HEK293 (cell line): ENCODE data around the gene NLRP6.
A peak's percentile ranks its signal among the peaks of the same experiment; 100 is the strongest.
"Not testable (repeated sequence)": the region's sequence is repeated elsewhere in the genome, so short reads cannot be mapped to it uniquely, and the experiment has no call there.

Source experiments
- CTCF ChIA-PET: fragments of 350-600 bp; formaldehyde crosslinking; extraction: SDS; loops from one replicate; lab custom pipeline; 2021; ENCODE audit warnings: antibody characterized with exemption; lab: Yijun Ruan, JAX
- POLR2A ChIA-PET: fragments of 300-600 bp; formaldehyde crosslinking; extraction: SDS; loops from one replicate; lab custom pipeline; 2020; ENCODE audit warnings: antibody characterized with exemption, inconsistent platforms; lab: Yijun Ruan, JAX
- H3K27ac ChIP-seq: fragments of 200-500 bp; sonication (Bioruptor generic); 2 replicates; pipeline ENCODE4 v1.5.1; 2014; ENCODE audit warnings: low read depth, low read length, control low read depth, inconsistent platforms; ENCODE audit errors: extremely low read depth
- H3K36me3 ChIP-seq, 2 experiments: fragments of 200-500 bp in 1 of 2; sonication (Bioruptor generic) in 1 of 2; 1 replicate in 1 of 2; 2 replicates in 1 of 2; pipeline ENCODE4 v1.5.1; 2014 to 2017; ENCODE audit warnings: inconsistent platforms in 2 of 2, low read length in 2 of 2; ENCODE audit not compliant: control insufficient read depth in 2 of 2, insufficient read depth in 1 of 2
- H3K4me1 ChIP-seq: fragments of 200-500 bp; sonication (Bioruptor generic); 2 replicates; pipeline ENCODE4 v1.5.1; 2014; ENCODE audit warnings: mild to moderate bottlenecking, low read length, inconsistent platforms; ENCODE audit not compliant: control insufficient read depth, insufficient read depth
- H3K4me3 ChIP-seq: 2 replicates; pipeline ENCODE4 v1.5.1; 2011; ENCODE audit warnings: low read depth, mild to moderate bottlenecking, control low read depth, low read length, moderate library complexity
- H3K9me3 ChIP-seq: fragments of 200-500 bp; sonication (Bioruptor generic); 2 replicates; pipeline ENCODE4 v1.5.1; 2014; ENCODE audit warnings: low read depth, low read length, inconsistent platforms; ENCODE audit not compliant: control insufficient read depth, insufficient read depth
- GLIS1 ChIP-seq: fragments of 450-650 bp; formaldehyde crosslinking; IDR thresholded peaks from 2 replicates; pipeline ENCODE4 v1.5.1; 2016; ENCODE audit warnings: missing biosample characterization, missing genetic modification characterization
- KLF10 ChIP-seq: fragments of 450-650 bp; IDR thresholded peaks from 2 replicates; pipeline ENCODE4 v1.5.1; 2018; ENCODE audit warnings: missing biosample characterization, mild to moderate bottlenecking, missing genetic modification characterization
- KLF9 ChIP-seq: fragments of 450-650 bp; formaldehyde crosslinking; IDR thresholded peaks from 2 replicates; pipeline ENCODE4 v1.5.1; 2016; ENCODE audit warnings: missing biosample characterization, missing genetic modification characterization, low read depth
- TCF7L2 ChIP-seq: IDR thresholded peaks from 2 replicates; pipeline ENCODE4 v1.6.1; 2011; ENCODE audit warnings: low read depth, mild to moderate bottlenecking, inconsistent platforms, low read length, moderate library complexity, borderline replicate concordance
- ZNF174 ChIP-seq: fragments of 450-650 bp; formaldehyde crosslinking; IDR thresholded peaks from 2 replicates; pipeline ENCODE4 v1.5.0; 2017; ENCODE audit warnings: missing biosample characterization, mild to moderate bottlenecking, missing genetic modification characterization
- ZNF549 ChIP-seq: fragments of 450-650 bp; IDR thresholded peaks from 2 replicates; pipeline ENCODE4 v1.5.1; 2018; ENCODE audit warnings: missing biosample characterization, missing genetic modification characterization, mild to moderate bottlenecking, inconsistent platforms, moderate library complexity
- ZNF555 ChIP-seq: fragments of 450-650 bp; formaldehyde crosslinking; conservative IDR thresholded peaks from 2 replicates; pipeline ENCODE4 v1.5.1; 2017; ENCODE audit warnings: missing biosample characterization, mild to moderate bottlenecking, missing genetic modification characterization, inconsistent platforms
- ZNF623 ChIP-seq: fragments of 450-650 bp; formaldehyde crosslinking; IDR thresholded peaks from 2 replicates; pipeline ENCODE4 v1.5.1; 2016; ENCODE audit warnings: missing biosample characterization, missing genetic modification characterization
- ZNF624 ChIP-seq: fragments of 450-650 bp; formaldehyde crosslinking; IDR thresholded peaks from 2 replicates; pipeline ENCODE4 v1.5.1; 2017; ENCODE audit warnings: missing biosample characterization, missing genetic modification characterization
- ZNF704 ChIP-seq: fragments of 450-650 bp; formaldehyde crosslinking; IDR thresholded peaks from 2 replicates; pipeline ENCODE4 v1.5.1; 2016; ENCODE audit warnings: missing biosample characterization, missing genetic modification characterization
- ZNF707 ChIP-seq: fragments of 450-650 bp; formaldehyde crosslinking; IDR thresholded peaks from 2 replicates; pipeline ENCODE4 v1.5.1; 2016; ENCODE audit warnings: missing biosample characterization, missing genetic modification characterization
- TF ChIP-seq, protein P1 (sequence below): fragments of 450-650 bp; formaldehyde crosslinking; IDR thresholded peaks from 2 replicates; pipeline ENCODE4 v1.5.1; 2016; ENCODE audit warnings: missing biosample characterization, missing genetic modification characterization

NLRP6 gene

GRCh38 chr11:315516-315994 is 37.3 kb downstream of the NLRP6 start (continued):
- no peak for TF ChIP-seq ZNF704 (tag by site-specific recombination)

DNA sequence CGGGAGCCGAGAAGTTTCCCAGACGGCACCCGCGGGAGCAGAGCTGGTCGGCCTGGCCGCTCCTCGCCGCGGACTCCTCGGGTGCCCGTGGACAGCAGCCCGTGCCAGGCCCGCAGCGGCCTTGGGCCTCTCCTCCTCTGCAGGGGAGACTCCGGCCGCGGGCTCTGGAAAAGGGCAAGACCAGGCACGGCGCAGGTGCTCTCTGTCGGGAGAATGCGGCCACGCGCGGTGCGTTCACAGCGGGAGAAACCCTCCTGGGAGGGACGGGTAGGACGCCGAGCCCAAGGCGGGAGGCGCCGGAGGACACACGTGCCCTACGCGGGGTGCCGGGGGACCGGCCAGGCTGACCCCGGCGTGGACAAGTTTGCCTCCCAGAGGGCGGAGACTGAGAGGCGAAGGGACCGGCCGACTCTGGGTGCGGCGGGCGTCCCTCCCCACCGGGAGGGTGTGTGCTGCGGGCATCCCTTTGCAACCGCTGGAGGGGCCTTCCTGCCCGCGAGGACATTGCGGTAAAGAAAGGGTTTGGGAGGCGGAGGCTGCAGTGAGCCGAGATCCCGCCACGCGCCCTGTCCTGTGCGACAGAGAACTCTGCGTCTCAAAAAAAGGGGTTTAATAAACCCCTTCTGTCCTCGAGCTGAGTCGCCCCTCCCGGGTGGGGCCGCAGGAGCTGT is 38.0 kb downstream of the NLRP6 start:
- POLR2A ChIA-PET: no interaction called here
- TF ChIP-seq ZNF623 (tag by site-specific recombination): no peak
- TF ChIP-seq ZNF549 (tag by site-specific recombination): no peak
- TF ChIP-seq KLF9 (tag by site-specific recombination): no peak
- no peak for TF ChIP-seq ZNF707 (tag by site-specific recombination)
- TF ChIP-seq KLF10 (tag by site-specific recombination): no peak
- TF ChIP-seq, all 188 proteins: peak for 0
- no peaks in the 10 kb centered on the region for H3K9me3 ChIP-seq
- CTCF ChIA-PET: interaction anchor here (0.6 to 1.5 kb wide), 3 partner anchors 13 to 44 kb away, joined by 3 to 6 read pairs (median 4); no protein-coding TSS in a partner anchor
- no peaks in the 10 kb centered on the region for H3K36me3 ChIP-seq
- H3K4me1 ChIP-seq: no peaks in the 10 kb centered on the region
- H3K4me3 ChIP-seq: no peak overlapping the region
- no peak overlapping the region for H3K27ac ChIP-seq

DNA sequence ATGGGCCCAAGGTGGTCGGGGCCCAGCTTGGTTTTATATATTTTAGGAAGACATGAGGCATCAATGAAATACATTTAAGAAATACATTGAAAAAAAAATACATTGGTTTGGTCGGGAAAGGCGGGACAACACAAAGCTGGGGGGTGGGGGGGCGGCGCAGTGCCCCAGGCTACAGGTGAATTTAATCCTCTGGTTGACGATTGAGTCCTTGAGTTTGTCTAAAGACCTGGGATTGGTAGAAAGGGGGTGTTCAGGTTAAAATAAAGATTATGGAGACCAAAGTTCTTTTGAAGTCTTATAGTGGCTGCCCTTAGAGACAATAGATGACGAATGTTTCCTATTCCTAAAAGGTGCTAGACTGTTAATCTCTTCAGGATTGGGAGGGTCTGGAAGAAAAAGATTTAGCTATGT is 38.7 kb downstream of the NLRP6 start:
- TF ChIP-seq ZNF555 (no peak), ZNF174 (tag by site-specific recombination) (no peak), GLIS1 (no peak), ZNF624 (tag by site-specific recombination) (no peak), TCF7L2 (no peak)
- TF ChIP-seq, protein P1, sequence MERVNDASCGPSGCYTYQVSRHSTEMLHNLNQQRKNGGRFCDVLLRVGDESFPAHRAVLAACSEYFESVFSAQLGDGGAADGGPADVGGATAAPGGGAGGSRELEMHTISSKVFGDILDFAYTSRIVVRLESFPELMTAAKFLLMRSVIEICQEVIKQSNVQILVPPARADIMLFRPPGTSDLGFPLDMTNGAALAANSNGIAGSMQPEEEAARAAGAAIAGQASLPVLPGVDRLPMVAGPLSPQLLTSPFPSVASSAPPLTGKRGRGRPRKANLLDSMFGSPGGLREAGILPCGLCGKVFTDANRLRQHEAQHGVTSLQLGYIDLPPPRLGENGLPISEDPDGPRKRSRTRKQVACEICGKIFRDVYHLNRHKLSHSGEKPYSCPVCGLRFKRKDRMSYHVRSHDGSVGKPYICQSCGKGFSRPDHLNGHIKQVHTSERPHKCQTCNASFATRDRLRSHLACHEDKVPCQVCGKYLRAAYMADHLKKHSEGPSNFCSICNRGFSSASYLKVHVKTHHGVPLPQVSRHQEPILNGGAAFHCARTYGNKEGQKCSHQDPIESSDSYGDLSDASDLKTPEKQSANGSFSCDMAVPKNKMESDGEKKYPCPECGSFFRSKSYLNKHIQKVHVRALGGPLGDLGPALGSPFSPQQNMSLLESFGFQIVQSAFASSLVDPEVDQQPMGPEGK (tag by site-specific recombination): no peak
- Histone ChIP-seq H3K9me3 (no peaks in the 10 kb centered on the region), H3K36me3 (no peaks in the 10 kb centered on the region), H3K4me3 (no peak overlapping the region), H3K4me1 (no peaks in the 10 kb centered on the region), H3K27ac (no peak overlapping the region)
- ChIA-PET POLR2A (no interaction called here), CTCF (interaction anchor here (0.9 to 1.7 kb wide), 5 partner anchors 8 to 46 kb away, joined by 3 to 11 read pairs (median 4); partner anchors contain the start of gene IFITM2)

GRCh38 chr11:317668-318404 is 39.6 kb downstream of the NLRP6 start:
- H3K4me1 ChIP-seq, H3K4me3 ChIP-seq, H3K36me3 ChIP-seq, POLR2A ChIA-PET, H3K9me3 ChIP-seq, H3K27ac ChIP-seq: not testable (repeated sequence)
- CTCF ChIA-PET: interaction anchor here (0.6 to 1.7 kb wide), 9 partner anchors 9 to 67 kb away, joined by 3 to 11 read pairs (median 3); partner anchors contain the start of gene IFITM2

DNA sequence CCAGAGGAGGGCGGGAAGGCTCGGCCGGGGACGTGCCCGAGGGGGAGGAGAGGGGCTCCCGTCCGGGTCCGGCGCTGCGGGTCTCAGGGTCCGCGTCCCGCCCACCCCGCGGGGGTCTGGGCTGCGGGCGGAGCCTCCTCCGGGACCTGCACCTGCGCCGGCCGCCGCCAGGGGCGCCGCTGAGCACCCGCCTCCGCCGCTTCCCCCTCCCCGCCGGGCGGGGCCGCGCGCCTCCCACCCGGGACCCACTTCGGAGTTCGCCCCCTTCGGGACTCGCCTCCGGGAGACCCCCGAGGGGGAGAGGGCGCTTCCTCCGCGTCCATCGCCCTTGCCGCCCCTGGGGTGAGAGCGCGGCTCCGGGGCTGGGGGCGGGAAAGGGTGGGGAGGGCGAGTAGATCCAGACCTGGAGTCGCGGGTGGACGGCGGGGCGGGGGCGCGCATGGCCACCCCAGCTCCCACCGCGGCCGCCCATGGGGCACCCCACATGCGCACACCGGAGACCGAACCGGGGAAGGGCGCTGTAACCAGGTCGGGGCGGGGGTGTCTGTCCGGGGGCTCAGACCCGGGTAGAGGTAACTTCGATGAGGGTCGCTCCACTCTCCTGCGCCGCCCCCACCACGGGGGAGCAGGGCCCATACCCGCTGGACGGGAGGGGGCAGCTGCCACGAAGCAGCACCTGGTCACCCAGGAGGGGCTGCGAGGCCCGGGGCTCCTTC is 40.4 kb downstream of the NLRP6 start:
- H3K4me1 ChIP-seq, H3K36me3 ChIP-seq, H3K27ac ChIP-seq, H3K9me3 ChIP-seq, POLR2A ChIA-PET: not testable (repeated sequence)
- CTCF ChIA-PET: interaction anchor here (1.0 to 1.7 kb wide), 3 partner anchors 12 to 67 kb away, joined by 3 to 11 read pairs (median 4); partner anchors contain the start of gene IFITM2
- peak overlapping the region; percentile 27 for H3K4me3 ChIP-seq
